Measurements from ENCODE around the gene ANAPC4.

- no peak for TF ChIP-seq JUN (IDR thresholded peaks at IDR 0.05; ENCODE audit: borderline replicate concordance, insufficient read depth, insufficient read length, low read depth)
- TF ChIP-seq CTCF (IDR thresholded peaks at IDR 0.05; ENCODE audit: extremely low read depth in 1 of 2, insufficient read depth in 1 of 2, low read depth in 1 of 2, low read length in 2 of 2) = no peak
- no peak for TF ChIP-seq GATA2 (IDR thresholded peaks at IDR 0.05; ENCODE audit: insufficient read depth, insufficient read length, low read depth, low read length)
- no peak for TF ChIP-seq POLR2AphosphoS5 (IDR thresholded peaks at IDR 0.05; ENCODE audit: insufficient read depth, low read depth, low read length)
- no peak for TF ChIP-seq EZH2 (IDR thresholded peaks at IDR 0.05; ENCODE audit: borderline replicate concordance, low read depth, low read length, severe bottlenecking)
- no peak for TF ChIP-seq POLR2A (IDR thresholded peaks at IDR 0.05; ENCODE audit: low read depth, low read length)
- no peak for TF ChIP-seq MYC (IDR thresholded peaks at IDR 0.05; ENCODE audit: low read depth, low read length)
Measured at GRCh38 chr4:25446611-25447010, 69.5 kb downstream of the ANAPC4 start.

Data from endothelial cell of umbilical vein (primary cell).